HEK293T (cell line): ENCODE results near the gene TRMU.

ENCODE experiments used
- BHLHE40 ChIP-seq: fragments of 450-650 bp; IDR thresholded peaks from 2 replicates; pipeline ENCODE4 v1.6.1; 2016; ENCODE audit warnings: mild to moderate bottlenecking, moderate library complexity, borderline replicate concordance
- FOXA1 ChIP-seq: fragments of 450-650 bp; IDR thresholded peaks from 2 replicates; pipeline ENCODE4 v1.6.1; 2016; ENCODE audit warnings: mild to moderate bottlenecking
- FOXK2 ChIP-seq: fragments of 450-650 bp; IDR thresholded peaks from 2 replicates; pipeline ENCODE4 v1.6.1; 2016; ENCODE audit warnings: mild to moderate bottlenecking
- FOXM1 ChIP-seq: fragments of 450-650 bp; IDR thresholded peaks from 2 replicates; pipeline ENCODE4 v1.6.1; 2017; ENCODE audit warnings: mild to moderate bottlenecking, borderline replicate concordance
- HDGF ChIP-seq: fragments of 450-650 bp; IDR thresholded peaks from 2 replicates; pipeline ENCODE4 v1.6.1; 2017; ENCODE audit warnings: antibody characterized with exemption, borderline replicate concordance
- LEF1 ChIP-seq: fragments of 450-650 bp; IDR thresholded peaks from 2 replicates; pipeline ENCODE4 v1.6.1; 2017; ENCODE audit warnings: mild to moderate bottlenecking, borderline replicate concordance
- SP1 ChIP-seq: fragments of 450-650 bp; IDR thresholded peaks from 2 replicates; pipeline ENCODE4 v1.6.1; 2017
- SUZ12 ChIP-seq: fragments of 450-650 bp; IDR thresholded peaks from 2 replicates; pipeline ENCODE4 v1.6.1; 2016; ENCODE audit warnings: mild to moderate bottlenecking
- TARDBP ChIP-seq: fragments of 450-650 bp; IDR thresholded peaks from 2 replicates; pipeline ENCODE4 v1.6.1; 2016
- ZNF384 ChIP-seq: fragments of 450-650 bp; IDR thresholded peaks from 2 replicates; pipeline ENCODE4 v1.6.1; 2016

GRCh38 chr22:46401370-46401769 is 65.9 kb downstream of the TRMU start:
- TF ChIP-seq FOXA1 (no peak), BHLHE40 (no peak), SUZ12 (no peak), ZNF384 (no peak), FOXK2 (no peak), FOXM1 (no peak), SP1 (no peak), HDGF (no peak), LEF1 (no peak), TARDBP (no peak)
